ENCODE data around the gene SFTA2. TPM values are rescaled to one million over a fixed set of nuclear protein-coding genes. Genes with fewer than 3 reads are reported as not detected.
"Not testable (repeated sequence)": the region's sequence is repeated elsewhere in the genome, so short reads cannot be mapped to it uniquely, and the experiment has no call there.

SFTA2 gene
- total and polyA plus RNA-seq, 3 donors from 2014 or later, result 0.94 TPM; not detected in 2

GRCh38 chr6:30972816-30973215 lies 40.8 kb upstream of the SFTA2 start:
- Histone ChIP-seq H3K9me3 (no peaks in the 10 kb centered on the region), H3K4me3 (no peak overlapping the region), H3K27me3 (no peaks in the 10 kb centered on the region), H3K36me3 (ENCODE audit: low read depth, missing control alignments) (no peaks in the 10 kb centered on the region), H3K4me1 (no peaks in the 10 kb centered on the region), H3K27ac (no peak overlapping the region)
- no peak for TF ChIP-seq CTCF (IDR thresholded peaks at IDR 0.05)
- no peak for TF ChIP-seq POLR2A (IDR thresholded peaks at IDR 0.05)
- WGBS, 2 donors, result 90 to 95% methylated on average over 4 of the region's 4 CpGs
- intact Hi-C loops (cut with DNase I; ENCODE audit: low total_unique reads), result no loop called here
- DNase-seq, result no peak

GRCh38 chr6:30970946-30971345 lies 39.0 kb upstream of the SFTA2 start:
- H3K4me1 ChIP-seq, result no peaks in the 10 kb centered on the region
- no peak overlapping the region for H3K27ac ChIP-seq
- intact Hi-C loops (cut with DNase I; ENCODE audit: low total_unique reads), result no loop called here
- H3K4me3 ChIP-seq, result no peak overlapping the region
- TF ChIP-seq CTCF (IDR thresholded peaks at IDR 0.05) (no peak), POLR2A (IDR thresholded peaks at IDR 0.05) (no peak)
- H3K27me3 ChIP-seq, result no peaks in the 10 kb centered on the region
- WGBS, 2 donors, result 92 to 95% methylated on average over 5 of the region's 5 CpGs
- no peak for DNase-seq
- no peaks in the 10 kb centered on the region for H3K9me3 ChIP-seq
- no peaks in the 10 kb centered on the region for H3K36me3 ChIP-seq (ENCODE audit: low read depth, missing control alignments)

DNA sequence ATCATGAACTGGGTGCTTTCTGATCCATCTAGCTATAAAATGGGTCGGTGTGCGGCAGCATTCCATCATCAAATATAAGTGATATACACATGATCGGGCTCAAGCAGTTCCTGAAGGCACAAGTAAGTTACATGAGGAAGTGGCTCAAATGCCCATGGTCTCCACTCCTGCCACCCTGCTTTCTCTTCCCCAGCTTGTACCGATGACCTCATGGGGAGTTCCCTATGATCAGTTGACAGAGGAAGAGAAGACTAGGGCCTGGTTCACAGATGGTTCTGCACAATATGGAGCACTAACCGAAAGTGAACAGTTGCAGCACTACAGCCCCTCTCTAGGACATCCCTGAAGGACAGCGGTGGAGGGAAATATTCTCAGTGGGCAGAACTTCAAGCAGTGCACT lies 37.2 kb upstream of the SFTA2 start:
- WGBS, 2 donors, result 93% methylated on average over 6 of the region's 6 CpGs
- intact Hi-C loops (cut with DNase I; ENCODE audit: low total_unique reads); H3K27me3 ChIP-seq; H3K4me1 ChIP-seq; H3K36me3 ChIP-seq (ENCODE audit: low read depth, missing control alignments); DNase-seq; H3K27ac ChIP-seq; H3K9me3 ChIP-seq; H3K4me3 ChIP-seq: not testable (repeated sequence)

- H3K36me3 ChIP-seq (ENCODE audit: low read depth, missing control alignments), result no peaks in the 10 kb centered on the region
- H3K4me3 ChIP-seq, result no peak overlapping the region
- H3K27me3 ChIP-seq, result no peaks in the 10 kb centered on the region
- intact Hi-C loops (cut with DNase I; ENCODE audit: low total_unique reads), result no loop called here
- TF ChIP-seq POLR2A (IDR thresholded peaks at IDR 0.05), result no peak
- TF ChIP-seq CTCF (IDR thresholded peaks at IDR 0.05), result no peak
- H3K9me3 ChIP-seq, result no peaks in the 10 kb centered on the region
- no peaks in the 10 kb centered on the region for H3K4me1 ChIP-seq
- H3K27ac ChIP-seq, result no peak overlapping the region
- 86 to 89% methylated on average over 3 of the region's 3 CpGs for WGBS, 2 donors
- DNase-seq, result no peak
These were observed 34.2 kb upstream of the SFTA2 start for GRCh38 chr6:30966154-30966553.

DNA sequence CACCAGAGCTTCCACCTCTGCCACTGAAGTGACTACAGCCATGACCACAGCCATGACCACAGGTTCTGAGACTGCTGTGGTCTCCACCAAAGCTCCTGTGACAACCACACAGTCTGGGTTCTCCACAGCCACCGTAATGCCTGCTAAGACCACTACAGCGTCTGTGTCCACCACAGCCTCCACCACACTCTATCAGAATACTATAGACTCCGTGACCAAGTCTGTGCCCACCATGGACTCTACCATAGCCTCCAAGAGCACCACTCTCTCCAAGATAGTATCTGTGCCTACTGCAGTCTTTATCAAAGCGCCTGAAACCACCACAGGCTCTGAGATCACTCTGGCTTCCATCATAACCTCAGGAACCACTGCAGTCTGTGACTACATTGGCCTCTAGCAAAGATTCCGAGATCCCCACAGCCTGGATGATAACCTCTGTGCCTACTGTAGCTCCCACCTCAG lies 33.2 kb upstream of the SFTA2 start:
- Histone ChIP-seq H3K36me3 (ENCODE audit: low read depth, missing control alignments) (no peaks in the 10 kb centered on the region), H3K27ac (no peak overlapping the region), H3K4me3 (no peak overlapping the region), H3K9me3 (no peaks in the 10 kb centered on the region), H3K27me3 (no peaks in the 10 kb centered on the region), H3K4me1 (no peaks in the 10 kb centered on the region)
- WGBS, 2 donors, result 94 to 95% methylated on average over 5 of the region's 5 CpGs
- DNase-seq, result no peak
- intact Hi-C loops (cut with DNase I; ENCODE audit: low total_unique reads), result no loop called here
- no peak for TF ChIP-seq CTCF (IDR thresholded peaks at IDR 0.05)
- no peak for TF ChIP-seq POLR2A (IDR thresholded peaks at IDR 0.05)
